ENCODE results near the gene MAFF.
"Not testable (repeated sequence)": the region's sequence is repeated elsewhere in the genome, so short reads cannot be mapped to it uniquely, and the experiment has no call there.

GRCh38 chr22:38178605-38178937 is 23.2 kb upstream of the MAFF start:
- not testable (repeated sequence) for TF ChIP-seq CTCF (IDR thresholded peaks at IDR 0.05); TCF7L2 (IDR thresholded peaks at IDR 0.05; ENCODE audit: low read depth, low read length); REST (IDR thresholded peaks at IDR 0.05; ENCODE audit: insufficient read depth in 1 of 2, low read depth in 2 of 2, low read length in 1 of 2)

All from Panc1 (cell line).